HG03103 (cell line): ENCODE measurements around the gene SLC25A12.

Experiments
- ATAC-seq: cut with Tn5 transposase; IDR thresholded peaks from one replicate; pipeline ENCODE4 v1.9.1; 2021; ENCODE audit warnings: low read depth; ENCODE audit not compliant: unreplicated experiment

Gene SLC25A12

GRCh38 chr2:171889808-171890207 lies 4.2 kb downstream of the SLC25A12 start:
- no peak for ATAC-seq

DNA sequence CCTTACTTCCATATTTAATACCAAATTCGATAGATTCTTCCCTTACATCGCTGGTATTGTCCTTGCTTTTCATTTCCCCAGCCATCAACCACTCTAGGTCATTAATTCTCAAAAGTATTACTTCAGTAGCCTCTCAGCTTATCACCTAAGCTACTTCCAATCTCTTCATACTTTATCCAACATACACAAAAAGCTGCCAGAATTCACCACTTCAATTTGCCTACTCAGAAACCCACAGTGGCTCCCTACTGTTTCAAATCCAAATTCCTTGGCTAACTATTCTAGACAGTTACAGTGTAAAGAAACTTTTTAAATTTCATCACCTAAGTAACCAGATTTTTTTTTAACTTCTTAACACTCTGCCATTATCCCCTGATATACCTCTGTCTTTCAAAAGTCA lies 4.7 kb downstream of the SLC25A12 start:
- no peak for ATAC-seq

- no peak for ATAC-seq
Measured at GRCh38 chr2:171883275-171883893, 10.7 kb downstream of the SLC25A12 start.

- ATAC-seq: peak; percentile 49
Measured at GRCh38 chr2:171882089-171882769, 11.8 kb downstream of the SLC25A12 start.

DNA sequence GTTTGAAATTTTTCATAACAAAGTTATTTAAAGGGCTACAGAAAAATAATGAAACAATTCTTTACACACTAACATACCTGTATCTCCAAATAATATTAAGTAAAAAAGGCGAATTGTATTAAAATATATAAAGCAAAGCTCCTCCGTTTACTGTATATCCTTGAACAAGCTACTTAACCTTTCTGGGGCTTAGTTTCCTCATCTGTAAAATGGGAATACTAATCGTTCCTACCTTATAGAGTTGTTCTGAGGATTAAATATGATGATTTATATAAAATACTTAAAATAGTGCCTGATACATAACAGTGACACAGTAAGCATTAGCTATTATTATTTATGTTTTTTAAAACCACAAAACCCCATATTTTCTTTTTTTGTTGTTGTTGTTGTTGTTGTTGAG lies 13.3 kb downstream of the SLC25A12 start:
- ATAC-seq: no peak

- no peak for ATAC-seq
Measured at GRCh38 chr2:171879865-171880264, 14.2 kb downstream of the SLC25A12 start.

DNA sequence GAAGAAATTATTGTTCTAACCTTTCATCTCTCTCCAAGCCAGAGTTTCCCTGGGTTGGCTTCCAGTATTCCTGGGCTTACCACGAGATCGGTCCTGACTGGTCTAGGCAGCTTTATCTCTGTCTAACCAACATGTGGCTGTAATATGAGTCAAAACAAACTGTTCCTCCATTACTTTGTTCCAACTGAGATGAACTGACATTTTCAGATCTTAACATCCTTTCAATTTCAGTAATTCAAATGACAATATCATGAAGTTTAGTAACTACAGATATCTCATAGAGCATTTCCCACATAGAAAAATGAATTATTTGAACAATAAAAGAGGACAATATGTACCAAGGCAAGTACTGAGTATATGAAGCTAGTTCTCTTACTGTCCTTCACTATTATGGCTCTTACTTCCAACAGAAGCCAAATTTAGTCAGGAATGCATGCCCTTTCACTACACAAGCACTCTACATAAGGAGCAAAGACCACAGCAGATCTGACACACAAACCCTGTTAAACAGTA lies 15.5 kb downstream of the SLC25A12 start:
- no peak for ATAC-seq

- no peak for ATAC-seq
Measured at GRCh38 chr2:171874963-171875362, 19.1 kb downstream of the SLC25A12 start.

GRCh38 chr2:171874517-171874916 lies 19.5 kb downstream of the SLC25A12 start:
- no peak for ATAC-seq

- ATAC-seq: no peak
Measured at GRCh38 chr2:171864357-171864985, 29.6 kb downstream of the SLC25A12 start.

DNA sequence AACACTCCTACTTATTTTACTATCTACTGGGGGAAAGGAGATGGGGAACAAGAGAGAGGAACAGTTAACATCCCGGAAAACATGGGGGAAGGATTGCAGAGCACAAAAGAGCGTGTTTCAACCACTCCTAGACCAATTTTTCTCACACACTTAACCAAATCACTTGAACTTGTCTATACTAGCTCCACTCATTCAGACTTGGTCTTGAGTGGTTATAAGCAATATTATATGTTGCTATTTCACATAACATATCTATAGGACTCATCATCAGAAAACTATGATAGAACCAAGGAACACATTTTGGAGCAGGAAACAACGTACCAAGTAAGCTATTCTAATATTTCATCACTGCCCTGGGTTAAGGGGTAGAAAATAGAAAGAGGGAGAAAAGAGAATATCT lies 31.5 kb downstream of the SLC25A12 start:
- no peak for ATAC-seq

DNA sequence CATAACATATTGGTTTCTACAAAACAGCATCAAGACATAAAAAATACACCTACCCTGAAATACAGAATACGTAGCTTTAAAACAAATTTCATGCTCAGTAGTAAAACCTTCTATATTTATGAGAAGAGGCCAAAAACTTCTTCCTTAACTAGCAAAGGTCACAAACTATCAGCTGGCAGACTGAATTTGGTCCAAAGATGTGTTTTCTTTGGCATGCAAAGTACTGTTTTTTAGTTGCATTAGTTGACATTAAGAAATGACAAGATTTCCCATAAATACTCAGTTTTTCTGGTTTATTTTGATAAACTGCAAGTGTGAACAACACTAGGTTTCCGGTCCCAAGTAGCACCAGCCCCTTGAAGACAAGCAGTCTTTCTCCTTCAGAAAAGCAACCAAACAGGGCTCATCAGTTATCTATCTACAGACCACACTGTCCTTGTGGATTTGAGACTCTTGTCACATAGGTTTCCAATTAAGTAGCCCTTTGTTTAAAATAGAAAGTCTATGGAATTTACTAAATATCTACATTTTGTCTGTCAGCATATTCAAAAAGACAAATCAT lies 35.6 kb downstream of the SLC25A12 start:
- no peak for ATAC-seq

GRCh38 chr2:171855401-171855800 lies 38.6 kb downstream of the SLC25A12 start:
- no peak for ATAC-seq

DNA sequence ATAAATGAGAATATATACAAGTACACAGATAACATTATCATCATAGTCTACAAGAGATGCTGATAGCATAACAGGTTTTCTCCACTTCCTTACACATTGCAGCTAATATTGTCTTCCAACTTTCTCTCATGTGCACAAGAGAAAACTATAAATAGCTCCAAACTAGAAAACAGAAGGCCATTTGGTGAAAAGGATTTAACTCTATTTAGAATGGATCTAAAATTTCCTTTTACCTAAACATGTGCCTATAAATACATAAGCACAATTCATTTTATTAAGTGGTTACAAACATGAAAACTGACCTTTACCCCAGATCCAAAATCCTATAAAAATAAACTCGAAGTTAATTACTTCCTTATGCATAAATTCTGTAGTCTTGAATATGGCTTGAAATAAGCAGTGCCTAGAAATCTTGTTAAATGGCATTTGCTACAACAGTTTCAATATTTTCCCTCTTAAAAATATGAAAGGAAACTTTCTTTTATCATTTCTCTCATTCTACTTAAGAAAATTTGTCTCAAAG lies 41.6 kb downstream of the SLC25A12 start:
- ATAC-seq: no peak

DNA sequence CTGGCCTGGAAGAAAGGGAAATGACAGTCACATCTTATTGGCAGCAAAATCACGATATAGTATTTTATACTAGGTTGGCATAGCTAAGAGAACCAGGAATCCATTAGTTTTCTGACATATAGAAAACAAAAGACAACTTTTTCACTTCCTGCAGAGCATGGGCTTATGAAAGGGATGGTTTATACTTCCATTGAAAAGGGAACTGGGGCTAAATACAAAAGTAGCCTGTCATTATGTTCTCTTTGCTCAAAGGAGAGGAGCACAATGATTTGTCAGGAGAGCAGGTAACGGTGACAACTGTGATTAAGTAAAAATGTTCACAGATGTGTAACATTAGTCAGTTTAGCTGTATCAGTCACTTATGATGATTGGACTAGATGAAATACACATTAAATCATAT lies 46.4 kb downstream of the SLC25A12 start:
- no peak for ATAC-seq

DNA sequence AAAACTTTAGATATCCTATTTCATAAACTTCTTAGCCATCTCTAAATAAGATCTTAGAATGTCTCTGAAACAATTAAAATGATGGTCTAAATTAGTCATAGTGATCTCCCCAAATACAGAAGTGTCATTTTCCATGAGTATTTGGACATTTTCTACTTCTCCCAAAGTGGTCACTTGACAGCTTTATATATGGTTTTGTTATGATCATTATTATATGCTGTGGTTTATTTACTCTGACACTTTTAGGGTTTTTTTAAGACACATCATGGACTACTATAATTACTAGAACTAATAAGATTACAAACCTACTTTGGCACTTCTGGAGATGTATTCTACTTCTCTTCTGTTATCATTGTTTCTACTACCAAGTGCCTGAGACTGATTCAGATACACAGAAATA lies 47.1 kb downstream of the SLC25A12 start:
- ATAC-seq: no peak

DNA sequence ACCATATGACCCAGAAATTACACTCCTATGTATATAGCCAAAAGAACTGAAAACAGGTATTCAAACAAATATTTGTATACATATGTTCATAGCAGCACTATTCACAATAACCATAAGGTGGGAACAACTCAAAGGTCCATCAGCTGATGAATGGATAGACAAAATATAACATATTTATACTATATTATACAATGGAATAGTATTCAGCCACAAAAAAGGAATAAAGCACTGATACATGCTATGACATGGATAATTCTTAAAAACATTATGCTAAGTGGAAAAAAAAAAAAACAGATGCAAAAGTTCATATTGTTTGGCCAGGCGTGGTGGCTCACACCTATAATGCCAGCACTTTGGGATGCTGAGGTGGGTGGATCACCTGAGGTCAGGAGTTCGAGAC lies 52.0 kb downstream of the SLC25A12 start:
- ATAC-seq: no peak

DNA sequence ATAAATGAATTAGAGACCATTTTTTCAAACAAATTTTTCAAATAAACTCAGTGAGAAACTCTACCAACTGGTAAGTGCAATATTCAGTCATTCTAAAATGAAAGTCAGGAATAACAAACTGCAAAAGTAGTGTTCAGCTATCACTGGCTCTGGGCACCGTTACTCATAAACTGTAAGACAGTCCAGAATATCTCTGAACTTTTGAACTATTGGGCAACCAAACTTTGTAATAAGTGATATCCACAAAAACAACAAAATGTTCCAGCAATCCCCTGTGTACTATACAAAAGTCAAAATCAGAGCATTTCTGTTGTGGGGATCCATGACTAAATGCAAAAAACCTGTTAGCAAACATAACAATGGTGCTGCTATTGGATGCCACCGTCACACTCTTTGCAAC lies 56.3 kb downstream of the SLC25A12 start:
- no peak for ATAC-seq

DNA sequence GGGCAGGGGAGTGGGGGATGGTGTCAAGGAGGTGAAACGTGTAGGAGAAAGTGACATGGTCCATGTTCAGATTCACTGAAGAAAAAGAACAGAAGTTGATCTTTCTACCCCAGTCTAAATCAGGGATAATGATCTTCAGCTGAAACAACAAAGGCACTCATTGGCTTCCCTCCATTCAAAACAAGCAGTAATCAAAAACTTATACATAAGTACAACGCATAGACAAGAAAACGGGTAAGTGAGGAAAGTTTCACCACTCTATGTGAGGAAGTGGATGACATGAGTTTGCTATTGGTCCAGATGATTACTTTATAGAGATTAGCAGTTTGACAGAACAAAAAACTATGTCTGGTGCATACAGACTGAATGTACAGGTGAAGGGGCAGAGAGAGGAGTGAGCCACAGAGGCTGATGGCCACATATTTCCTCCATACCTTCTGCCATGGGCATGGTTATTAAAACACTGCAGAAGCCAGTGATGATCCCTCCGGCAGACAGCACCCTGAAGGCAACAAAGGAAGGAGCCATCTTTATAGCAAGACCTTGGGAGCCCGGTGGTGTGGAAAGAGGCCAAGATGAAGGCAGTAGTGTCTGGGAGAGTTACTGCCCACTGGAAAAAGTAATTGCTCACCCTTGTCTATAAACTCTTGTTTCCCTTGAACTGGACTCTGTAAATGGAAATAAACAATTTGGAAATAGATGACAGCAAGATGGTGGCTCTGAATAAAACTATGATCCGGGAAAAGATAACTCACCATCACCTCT lies 57.7 kb downstream of the SLC25A12 start:
- ATAC-seq: no peak

GRCh38 chr2:171835386-171835785 lies 58.7 kb downstream of the SLC25A12 start:
- no peak for ATAC-seq

DNA sequence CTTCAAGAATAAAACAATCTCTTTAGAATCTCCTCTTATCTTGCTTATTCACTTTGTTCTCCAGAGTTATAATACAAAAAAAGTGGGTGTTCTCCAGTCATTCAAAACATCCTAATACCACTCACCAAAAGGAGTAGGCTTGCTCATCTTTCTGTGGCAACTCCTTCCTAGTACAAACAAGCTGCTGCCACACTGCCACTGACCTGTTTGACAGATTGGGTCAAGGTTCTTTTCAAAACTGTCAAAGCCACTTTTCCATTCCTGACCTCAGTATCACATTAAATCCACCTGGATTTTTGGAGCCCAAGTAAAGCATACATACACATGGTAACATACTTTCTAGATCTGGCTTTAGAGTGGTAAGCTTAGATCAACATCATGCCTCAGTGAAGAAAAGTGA lies 59.8 kb downstream of the SLC25A12 start:
- no peak for ATAC-seq
